ENCODE results near the gene ZIC5.

Gene ZIC5

GRCh38 chr13:99975626-99976025 is 4.1 kb upstream of the ZIC5 start:
- no peak for DNase-seq

GRCh38 chr13:99974939-99975561 is 3.5 kb upstream of the ZIC5 start:
- no peak for DNase-seq

GRCh38 chr13:99974296-99974938 is 2.9 kb upstream of the ZIC5 start:
- DNase-seq = no peak

GRCh38 chr13:99973808-99974185 is 2.2 kb upstream of the ZIC5 start:
- DNase-seq = no peak

GRCh38 chr13:99973163-99973807 is 1.7 kb upstream of the ZIC5 start:
- DNase-seq = no peak

- no peak for DNase-seq
Observed at GRCh38 chr13:99972190-99972731, 694 bp upstream of the ZIC5 start.

GRCh38 chr13:99970651-99971575 is 654 bp downstream of the ZIC5 start:
- DNase-seq = peak; percentile 45

- peak; percentile 57 for DNase-seq
Observed at GRCh38 chr13:99969919-99970650, 1.5 kb downstream of the ZIC5 start.

GRCh38 chr13:99969453-99969918 is 2.1 kb downstream of the ZIC5 start:
- DNase-seq = peak; percentile 36

- DNase-seq = peak; percentile 36
Observed at GRCh38 chr13:99968521-99969452, 2.8 kb downstream of the ZIC5 start.

- peak; percentile 20 for DNase-seq
Observed at GRCh38 chr13:99967869-99968520, 3.6 kb downstream of the ZIC5 start.

- no peak for DNase-seq
Observed at GRCh38 chr13:99967498-99967868, 4.1 kb downstream of the ZIC5 start.

- DNase-seq = no peak
Observed at GRCh38 chr13:99966064-99966805, 5.3 kb downstream of the ZIC5 start.

- DNase-seq = no peak
Observed at GRCh38 chr13:99965329-99966000, 6.1 kb downstream of the ZIC5 start.

- DNase-seq = no peak
Observed at GRCh38 chr13:99963816-99964339, 7.7 kb downstream of the ZIC5 start.

- DNase-seq = no peak
Observed at GRCh38 chr13:99962242-99962641, 9.3 kb downstream of the ZIC5 start.

- DNase-seq = no peak
Observed at GRCh38 chr13:99961636-99962035, 9.9 kb downstream of the ZIC5 start.

- no peak for DNase-seq
Observed at GRCh38 chr13:99960663-99961311, 10.8 kb downstream of the ZIC5 start.
